ENCODE results near the gene SBSN. TPM values are rescaled to one million over a fixed set of nuclear protein-coding genes. Genes with fewer than 3 reads are reported as not detected.

SBSN gene
- total and polyA plus RNA-seq, 9 of the 15 experiments (the other 6 are each of a cell fraction or from before 2014, with no cell fraction given) = 0.05 TPM; not detected in 8

GRCh38 chr19:35502751-35503150, 25.4 kb downstream of the SBSN start (continued):
- TF ChIP-seq ZNF764 (CRISPR knock-in tag; IDR thresholded peaks at IDR 0.05; ENCODE audit: low read depth) (no peak), FOXK2 (conservative IDR thresholded peaks at IDR 0.05 in 1 of 2, IDR thresholded peaks at IDR 0.05 in 1 of 2; ENCODE audit: low read depth in 2 of 2) (no peak)

- in situ Hi-C loops (cut with MboI) = no loop called here
- POLR2A ChIA-PET = interaction anchor here (0.6 to 1.2 kb wide), 3 partner anchors 10 to 377 kb away, joined by 3 to 4 read pairs (median 4); no protein-coding TSS in a partner anchor
- H3K9ac ChIP-seq (ENCODE audit: insufficient read depth in 1 of 2, low read depth in 2 of 2, low read length in 2 of 2) = no peak overlapping the region; a peak in 1 of 4 replicates
Measured at GRCh38 chr19:35501684-35502083, 26.4 kb downstream of the SBSN start.

More at GRCh38 chr19:35501684-35502083, 26.4 kb downstream of the SBSN start:
- FAIRE-seq = no peak
- Histone ChIP-seq H3K9me1 (ENCODE audit: control insufficient read depth, insufficient read depth, low read length) (no peaks in the 10 kb centered on the region), H3K4me1 (replicated peaks in 1 of 2; ENCODE audit: control insufficient read depth in 2 of 2, insufficient read depth in 2 of 2, low read length in 2 of 2) (peaks cover 7 to 18% of the 10 kb centered on the region in 2 experiments; a peak in 4 of 5 replicates), H4K20me1 (replicated peaks; ENCODE audit: control insufficient read depth, insufficient read depth, low read length) (peaks cover 18% of the 10 kb centered on the region; the same call in 1 of the 2 replicates), H3K27ac (ENCODE audit: extremely low read depth, low read depth, low read length) (no peak overlapping the region), H2AFZ (ENCODE audit: low read depth, low read length) (no peak overlapping the region), H3K36me3 (ENCODE audit: control insufficient read depth, insufficient read depth, low read length) (no peaks in the 10 kb centered on the region), H3K9me3 (replicated peaks; ENCODE audit: control insufficient read depth, insufficient read depth, low read depth, low read length) (no peaks in the 10 kb centered on the region), H3K4me3 (no peak overlapping the region), H3K27me3 (ENCODE audit: control insufficient read depth in 2 of 2, insufficient read depth in 2 of 2, low read length in 2 of 2) (peaks cover 37 to 85% of the 10 kb centered on the region in 2 experiments), H3K79me2 (ENCODE audit: control insufficient read depth, insufficient read depth, low read length) (no peaks in the 10 kb centered on the region), H3K4me2 (ENCODE audit: insufficient read depth, low read length) (no peak overlapping the region)
- TF ChIP-seq CBX1 (IDR thresholded peaks at IDR 0.05; ENCODE audit: low read depth) (no peak), KDM5B (IDR thresholded peaks at IDR 0.05; ENCODE audit: insufficient replicate concordance, low read depth, low read length) (peak; percentile 34), CEBPG (CRISPR knock-in tag; IDR thresholded peaks at IDR 0.05) (no peak), CEBPG (tag; conservative IDR thresholded peaks at IDR 0.05 in 1 of 2, IDR thresholded peaks at IDR 0.05 in 1 of 2) (0 out of 4 replicates have a peak, but pooled peaks of 1 of the 2 experiments have one; percentile 21), FOSL1 (tag; conservative IDR thresholded peaks at IDR 0.05) (0 out of 2 replicates have a peak, but pooled peaks have one; percentile 42), CEBPB (tag; IDR thresholded peaks at IDR 0.05) (0 out of 2 replicates have a peak, but pooled peaks have one; percentile 26), ZFP1 (CRISPR knock-in tag; IDR thresholded peaks at IDR 0.05) (no peak)
- WGBS (ENCODE audit: insufficient coverage, low coverage, missing lambda C conversion rate) = 9% methylated on average over 12 of the region's 15 CpGs
- CTCF ChIA-PET (ENCODE audit: low intra/inter-chr PET ratio) = no interaction called here
- no peak for ATAC-seq
- no TSS peak for BruUV-seq (replicated peaks)
- intact Hi-C loops (cut with micrococcal nuclease) = no loop called here
- DNase-seq (ENCODE audit: extremely low read depth in 1 of 4, low spot score in 3 of 4) = no peak

Measured in K562 (cell line).